ENCODE measurements around the gene DDC. TPM values are rescaled to one million over a fixed set of nuclear protein-coding genes. Genes with fewer than 3 reads are reported as not detected.

Gene DDC
- polyA plus RNA-seq, 1 experiment: not detected

GRCh38 chr7:50560865-50561351, 4.3 kb downstream of the DDC start:
- TF ChIP-seq CTCF (IDR thresholded peaks at IDR 0.05; ENCODE audit: low read depth, low read length): no peak
- no peak overlapping the region for H3K4me3 ChIP-seq (ENCODE audit: low read depth, low read length)
- H3K27me3 ChIP-seq (ENCODE audit: control insufficient read depth, insufficient read depth, low read length): peaks cover 8% of the 10 kb centered on the region
- CTCF ChIA-PET: no interaction called here
- DNase-seq (ENCODE audit: low read depth, low spot score): no peak
- H3K9me3 ChIP-seq (ENCODE audit: control insufficient read depth, insufficient read depth, low read length): no peaks in the 10 kb centered on the region
- no peak overlapping the region for H3K27ac ChIP-seq (ENCODE audit: low read depth, low read length)
- POLR2A ChIA-PET: no interaction called here

GRCh38 chr7:50559881-50560280, 5.3 kb downstream of the DDC start:
- POLR2A ChIA-PET: no interaction called here
- no peak for TF ChIP-seq CTCF (IDR thresholded peaks at IDR 0.05; ENCODE audit: low read depth, low read length)
- peaks cover 12% of the 10 kb centered on the region for H3K27me3 ChIP-seq (ENCODE audit: control insufficient read depth, insufficient read depth, low read length)
- CTCF ChIA-PET: no interaction called here
- H3K9me3 ChIP-seq (ENCODE audit: control insufficient read depth, insufficient read depth, low read length): no peaks in the 10 kb centered on the region
- no peak for DNase-seq (ENCODE audit: low read depth, low spot score)
- H3K27ac ChIP-seq (ENCODE audit: low read depth, low read length): no peak overlapping the region
- no peak overlapping the region for H3K4me3 ChIP-seq (ENCODE audit: low read depth, low read length)

- TF ChIP-seq CTCF (IDR thresholded peaks at IDR 0.05; ENCODE audit: low read depth, low read length): no peak
- DNase-seq (ENCODE audit: low read depth, low spot score): no peak
- Histone ChIP-seq H3K9me3 (ENCODE audit: control insufficient read depth, insufficient read depth, low read length) (no peaks in the 10 kb centered on the region), H3K27me3 (ENCODE audit: control insufficient read depth, insufficient read depth, low read length) (peaks cover 10% of the 10 kb centered on the region), H3K27ac (ENCODE audit: low read depth, low read length) (no peak overlapping the region), H3K4me3 (ENCODE audit: low read depth, low read length) (no peak overlapping the region)
- ChIA-PET CTCF (interaction anchor here (0.7 kb wide), 1 partner anchor 393 kb away, joined by 3 read pairs; no protein-coding TSS in a partner anchor), POLR2A (no interaction called here)
Measured at GRCh38 chr7:50558294-50559053, 6.7 kb downstream of the DDC start.

- TF ChIP-seq CTCF (IDR thresholded peaks at IDR 0.05; ENCODE audit: low read depth, low read length): no peak
- CTCF ChIA-PET: interaction anchor here (1.4 kb wide), 1 partner anchor 604 kb away, joined by 3 read pairs; no protein-coding TSS in a partner anchor
- peaks cover 13% of the 10 kb centered on the region for H3K27me3 ChIP-seq (ENCODE audit: control insufficient read depth, insufficient read depth, low read length)
- no peak for DNase-seq (ENCODE audit: low read depth, low spot score)
- H3K4me3 ChIP-seq (ENCODE audit: low read depth, low read length): no peak overlapping the region
- H3K27ac ChIP-seq (ENCODE audit: low read depth, low read length): no peak overlapping the region
- no peaks in the 10 kb centered on the region for H3K9me3 ChIP-seq (ENCODE audit: control insufficient read depth, insufficient read depth, low read length)
- POLR2A ChIA-PET: no interaction called here
Measured at GRCh38 chr7:50557099-50557498, 8.1 kb downstream of the DDC start.

- POLR2A ChIA-PET: no interaction called here
- CTCF ChIA-PET: interaction anchor here (1.4 kb wide), 1 partner anchor 605 kb away, joined by 3 read pairs; no protein-coding TSS in a partner anchor
- Histone ChIP-seq H3K27ac (ENCODE audit: low read depth, low read length) (no peak overlapping the region), H3K4me3 (ENCODE audit: low read depth, low read length) (no peak overlapping the region), H3K27me3 (ENCODE audit: control insufficient read depth, insufficient read depth, low read length) (peaks cover 14% of the 10 kb centered on the region), H3K9me3 (ENCODE audit: control insufficient read depth, insufficient read depth, low read length) (no peaks in the 10 kb centered on the region)
- TF ChIP-seq CTCF (IDR thresholded peaks at IDR 0.05; ENCODE audit: low read depth, low read length): no peak
- DNase-seq (ENCODE audit: low read depth, low spot score): no peak
Measured at GRCh38 chr7:50556247-50556991, 8.8 kb downstream of the DDC start.

All from AG04450 (cell line).